Cortex of kidney (tissue), 1 donor: ENCODE results near the gene NXPH3.

Source experiments
- DNase-seq: peaks from one replicate; lab custom pipeline; 2025; lab: John Stamatoyannopoulos, UW

The NXPH3 gene

DNA sequence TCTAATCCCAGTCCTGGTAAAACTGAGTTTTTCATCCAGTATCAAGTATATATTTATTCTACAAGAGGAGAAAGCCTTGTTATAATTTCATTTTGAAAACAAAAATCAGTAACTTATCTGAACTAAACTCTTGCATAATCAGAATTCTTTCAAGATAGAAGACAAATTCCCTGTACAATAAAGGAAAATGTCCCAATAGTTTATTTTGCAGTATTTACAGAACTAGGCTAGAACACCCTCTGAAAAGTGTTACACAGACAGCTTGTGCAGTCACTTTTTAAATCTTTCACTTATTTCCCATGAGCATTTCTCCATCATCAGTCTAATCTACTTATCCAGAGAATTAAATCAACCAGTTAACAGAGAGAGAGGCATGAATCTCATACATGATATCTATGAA, 53.8 kb downstream of the NXPH3 start:
- no peak for DNase-seq

DNA sequence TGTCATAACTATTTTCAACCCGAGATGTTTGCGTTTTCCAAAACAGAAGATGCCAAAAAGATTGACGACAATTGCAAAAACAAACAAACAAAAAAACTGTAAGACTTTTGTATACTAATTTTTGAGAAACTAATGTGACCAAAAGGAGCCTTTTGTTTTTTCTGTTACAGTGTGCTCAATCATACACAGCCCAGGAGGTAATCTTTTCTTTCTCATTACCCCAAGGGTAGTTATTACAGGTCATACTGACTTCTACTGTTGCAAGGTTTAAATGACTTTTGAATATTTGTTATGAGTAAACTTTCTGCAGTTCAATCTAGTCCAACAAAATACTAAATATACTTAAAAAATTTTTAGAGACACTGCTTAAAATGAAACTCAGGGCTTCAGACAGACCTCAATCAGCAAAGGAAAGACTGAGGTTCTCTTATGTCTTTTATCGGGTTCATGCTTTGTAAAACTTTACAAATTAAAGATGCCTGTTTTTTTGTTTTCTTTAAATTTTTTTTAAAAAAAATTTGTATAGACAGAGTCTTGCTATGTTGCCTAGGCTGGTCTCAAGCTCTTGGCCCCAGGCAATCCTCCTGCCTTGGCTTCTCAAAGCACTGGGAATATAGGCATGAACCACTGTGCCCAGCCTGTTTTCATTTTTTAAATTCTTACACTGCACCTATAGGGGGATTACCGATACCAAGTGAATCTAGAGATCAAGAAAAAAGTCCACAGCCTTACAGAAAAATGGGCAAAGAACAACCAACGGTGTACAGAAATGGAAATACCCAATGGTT, 54.6 kb downstream of the NXPH3 start:
- DNase-seq = no peak

DNA sequence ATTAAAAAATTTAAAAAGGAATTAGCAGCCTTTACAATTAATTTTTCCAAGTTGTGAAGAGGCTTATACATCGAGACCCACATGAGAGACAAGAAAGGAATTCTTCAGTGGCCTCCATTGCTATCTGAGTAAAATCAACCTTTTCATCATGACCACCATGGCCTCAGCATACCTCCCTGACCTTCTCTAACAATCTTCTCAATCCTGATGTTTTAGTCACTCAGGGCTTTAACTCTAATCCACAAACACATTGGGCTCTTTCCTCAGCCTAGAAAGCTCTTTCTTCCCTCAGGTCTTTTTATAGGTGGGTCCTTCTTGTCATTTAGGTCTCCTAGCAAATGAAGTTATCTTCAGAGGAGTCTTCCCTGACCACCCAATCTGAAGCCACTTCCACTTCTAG, 55.8 kb downstream of the NXPH3 start:
- DNase-seq = no peak
